GM12878 (cell line): ENCODE data around the gene URB1. TPM values are rescaled to one million over a fixed set of nuclear protein-coding genes. Genes with fewer than 3 reads are reported as not detected.

ENCODE experiments used
- ATAC-seq: fragments of 200-7000 bp; cut with Tn5 transposase; 3 replicates; pipeline ENCODE4 v1.9.1; 2020; ENCODE audit warnings: mild to moderate bottlenecking, moderate library complexity
- BruUV-seq: library from RNA; stranded (reverse); fragments of 400-500 nt; replicated peaks from 2 replicates; lab custom pipeline; 2021; lab: Mats Ljungman, UMichigan
- CTCF ChIA-PET: fragments of 300-600 bp; sonication (Branson Sonifier 250); formaldehyde crosslinking; extraction: SDS; loops from one replicate; lab custom pipeline; 2021; ENCODE audit warnings: inconsistent platforms; lab: Yijun Ruan, JAX
- POLR2A ChIA-PET: fragments of 350-600 bp; formaldehyde crosslinking; extraction: SDS; loops from one replicate; lab custom pipeline; 2021; ENCODE audit warnings: inconsistent platforms; lab: Charles Lee
- RAD21 ChIA-PET: fragments of 300-600 bp; sonication (Branson Sonifier 250); formaldehyde crosslinking; loops from one replicate; lab custom pipeline; 2023; ENCODE audit warnings: antibody characterized with exemption; ENCODE audit not compliant: unreplicated experiment; lab: Charles Lee
- SMC1A ChIA-PET: fragments of 300-600 bp; sonication (Branson Sonifier 250); formaldehyde crosslinking; loops from one replicate; lab custom pipeline; 2023; ENCODE audit not compliant: unreplicated experiment, uncharacterized antibody; lab: Charles Lee
- DNase-seq: peaks from one replicate; pipeline ENCODE4 v3.0.0-alpha.2; 2011; ENCODE audit warnings: low read depth, low spot score
- FAIRE-seq: peaks from 3 replicates; lab custom pipeline; 2011; peaks lifted over from hg19 to GRCh38; lab: Jason Lieb, UNC
- H2AFZ ChIP-seq: 2 replicates; pipeline ENCODE4 v1.6.0; 2011; ENCODE audit warnings: low read depth, low read length, control low read depth; ENCODE audit not compliant: control insufficient read depth
- H3K27ac ChIP-seq: 2 replicates; pipeline ENCODE4 v1.5.1; 2011; ENCODE audit warnings: control low read depth; ENCODE audit not compliant: control insufficient read depth, insufficient read depth
- H3K27me3 ChIP-seq, 2 experiments: replicated peaks in 1 of 2; 2 replicates each; pipeline versions ENCODE4 v1.6.0 to v1.6.1; 2011; ENCODE audit warnings: low read length in 1 of 2; ENCODE audit not compliant: control insufficient read depth in 2 of 2, insufficient read depth in 2 of 2
- H3K36me3 ChIP-seq, 2 experiments: 2 replicates each; pipeline ENCODE4 v1.5.1; 2011; ENCODE audit warnings: low read length in 1 of 2; ENCODE audit not compliant: control insufficient read depth in 2 of 2, insufficient read depth in 2 of 2
- H3K4me1 ChIP-seq: 2 replicates; pipeline ENCODE4 v1.6.1; 2011; ENCODE audit warnings: mild to moderate bottlenecking, low read length, moderate library complexity, mixed read lengths; ENCODE audit not compliant: control insufficient read depth, insufficient read depth
- H3K4me2 ChIP-seq: 2 replicates; pipeline ENCODE4 v1.6.0; 2011; ENCODE audit warnings: control low read depth; ENCODE audit not compliant: control insufficient read depth, insufficient read depth
- H3K4me3 ChIP-seq: fragments of 200-600 bp; sonication (generic); 2 replicates; pipeline ENCODE4 v1.5.1; 2016
- H3K79me2 ChIP-seq: 2 replicates; pipeline ENCODE4 v1.6.0; 2011; ENCODE audit warnings: low read length; ENCODE audit not compliant: control insufficient read depth, insufficient read depth
- H3K9ac ChIP-seq: 2 replicates; pipeline ENCODE4 v1.8.0; 2011; ENCODE audit warnings: low read length, control low read depth, mixed read lengths; ENCODE audit not compliant: control insufficient read depth, insufficient read depth
- H3K9me3 ChIP-seq: replicated peaks from 3 replicates; pipeline ENCODE4 v1.5.1; 2011; ENCODE audit warnings: mild to moderate bottlenecking, low read length; ENCODE audit not compliant: control insufficient read depth, insufficient read depth
- H4K20me1 ChIP-seq: 2 replicates; pipeline ENCODE4 v1.6.0; 2011; ENCODE audit not compliant: control insufficient read depth, insufficient read depth
- CBFB ChIP-seq: IDR thresholded peaks from 2 replicates; pipeline ENCODE4 v1.6.1; 2016; ENCODE audit warnings: antibody characterized with exemption, low read depth
- CHD1 ChIP-seq: IDR thresholded peaks from 2 replicates; pipeline ENCODE4 v1.6.1; 2012; ENCODE audit warnings: low read depth, low read length, improper control_type of control experiment
- CHD4 ChIP-seq: fragments of 200-600 bp; sonication (generic); IDR thresholded peaks from 2 replicates; pipeline ENCODE4 v1.6.1; 2016; ENCODE audit warnings: mild to moderate bottlenecking
- FOS ChIP-seq: IDR thresholded peaks from 3 replicates; pipeline ENCODE4 v1.6.1; 2011; ENCODE audit warnings: borderline replicate concordance; ENCODE audit not compliant: insufficient read length; ENCODE audit errors: extremely low read depth
- JUNB ChIP-seq: IDR thresholded peaks from 2 replicates; pipeline ENCODE4 v1.6.1; 2016; ENCODE audit warnings: antibody characterized with exemption, mild to moderate bottlenecking
- JUND ChIP-seq: IDR thresholded peaks from 2 replicates; pipeline ENCODE4 v1.6.1; 2012; ENCODE audit warnings: low read depth, mild to moderate bottlenecking, low read length, improper control_type of control experiment, moderate library complexity
- KDM1A ChIP-seq: fragments of 200-600 bp; sonication (generic); IDR thresholded peaks from 2 replicates; pipeline ENCODE4 v1.6.1; 2016; ENCODE audit warnings: borderline replicate concordance
- KLF5 ChIP-seq: fragments of 450-650 bp; IDR thresholded peaks from 2 replicates; pipeline ENCODE4 v1.6.1; 2014; ENCODE audit warnings: mild to moderate bottlenecking; ENCODE audit not compliant: partially characterized antibody
- MTA2 ChIP-seq: fragments of 450-650 bp; IDR thresholded peaks from 2 replicates; pipeline ENCODE4 v1.6.1; 2016; ENCODE audit warnings: low read depth, mild to moderate bottlenecking, moderate library complexity
- PRDM15 ChIP-seq: fragments of 450-650 bp; formaldehyde crosslinking; IDR thresholded peaks from 2 replicates; pipeline ENCODE4 v1.4.0; 2020; ENCODE audit warnings: mild to moderate bottlenecking, moderate library complexity
- SREBF1 ChIP-seq: IDR thresholded peaks from 2 replicates; pipeline ENCODE4 v1.6.1; 2012; ENCODE audit warnings: mild to moderate bottlenecking, low read length
- TAF1 ChIP-seq: IDR thresholded peaks from 2 replicates; pipeline ENCODE4 v1.6.1; 2011; ENCODE audit warnings: mild to moderate bottlenecking, low read depth, low read length, borderline replicate concordance
- TARDBP ChIP-seq: IDR thresholded peaks from 2 replicates; pipeline ENCODE4 v1.6.1; 2016; ENCODE audit warnings: borderline replicate concordance
- TCF7 ChIP-seq: IDR thresholded peaks from 2 replicates; pipeline ENCODE4 v1.6.1; 2014; ENCODE audit warnings: antibody characterized with exemption, borderline replicate concordance
- WRNIP1 ChIP-seq: IDR thresholded peaks from 2 replicates; pipeline ENCODE4 v1.6.1; 2011; ENCODE audit warnings: low read depth, low read length, improper control_type of control experiment, borderline replicate concordance
- ZBED1 ChIP-seq: IDR thresholded peaks from 2 replicates; pipeline ENCODE4 v1.6.1; 2016; ENCODE audit warnings: borderline replicate concordance
- ZNF274 ChIP-seq: IDR thresholded peaks from one replicate; pipeline ENCODE4 v1.8.0; 2011; ENCODE audit not compliant: insufficient read length, insufficient read depth
- ZNF384 ChIP-seq: IDR thresholded peaks from 2 replicates; pipeline ENCODE4 v1.6.1; 2012; ENCODE audit warnings: low read depth, mild to moderate bottlenecking, low read length, improper control_type of control experiment, borderline replicate concordance
- WGBS: methylation state at CpG from one replicate; pipeline ENCODE4 v1.1.6; 2016; ENCODE audit warnings: low lambda C conversion rate; ENCODE audit not compliant: insufficient replicate concordance, insufficient coverage; ENCODE audit errors: missing lambda C conversion rate; 5-methylcytosine and 5-hydroxymethylcytosine counted together
- in situ Hi-C: fragments of 300-500 bp; cut with MboI; formaldehyde crosslinking; loops from 9 replicates; pipeline ENCODE4 v1.14.3; 2018; ENCODE audit warnings: mixed read lengths
- intact Hi-C: fragments of 100-400 bp; cut with micrococcal nuclease; formaldehyde crosslinking; loops from one replicate; pipeline ENCODE4 v1.14.2; 2022; ENCODE audit not compliant: unreplicated experiment
- polyA plus RNA-seq, 11 experiments: library from polyadenylated mRNA; depleted of rRNA in 4 of 11; unstranded in 6 of 11; stranded (reverse) in 5 of 11; fragments of >200 nt; fragmentation: Nextera tagmentation in 4 of 11; fragmentation: Illumina TruSeq in 1 of 11; extraction: Ambion mirVana in 4 of 11; extraction: Trizol in 1 of 11; gene quantifications; 1 replicate in 1 of 11; 2 replicates in 10 of 11; pipeline versions ENCODE4 v1.2.1 to v1.2.3, GENCODE V29; 2011 to 2016; ENCODE audit warnings: inconsistent platforms in 2 of 11, missing spikeins in 2 of 11, low read depth in 1 of 11
- total RNA-seq, 4 experiments: library from RNA; depleted of rRNA in 3 of 4; stranded (reverse); fragments of >200 nt in 3 of 4; fragmentation: Illumina TruSeq in 1 of 4; extraction: Trizol in 1 of 4; gene quantifications; 2 replicates each; pipeline versions ENCODE4 v1.2.1 to v1.2.3, GENCODE V29; 2013 to 2021

The URB1 gene
- total and polyA plus RNA-seq, 10 of the 15 experiments (the other 5 are each of a cell fraction or from before 2014, with no cell fraction given): 0.56 to 23.2 (median 8.9) TPM

- H3K9ac ChIP-seq: no peak overlapping the region
- no peak overlapping the region for H2AFZ ChIP-seq
- ChIA-PET SMC1A (no interaction called here), RAD21 (no interaction called here), CTCF (no interaction called here), POLR2A (no interaction called here)
- no peak for DNase-seq
- H3K79me2 ChIP-seq: no peaks in the 10 kb centered on the region
- H3K36me3 ChIP-seq: peaks cover 0 to 6% of the 10 kb centered on the region in 2 experiments; a peak in 2 of 4 replicates
- ATAC-seq: no peak
- H3K9me3 ChIP-seq: no peaks in the 10 kb centered on the region
- WGBS: 95% methylated on average over 6 of the region's 6 CpGs
- FAIRE-seq: no peak
- H3K4me1 ChIP-seq: no peaks in the 10 kb centered on the region
- intact Hi-C loops: no loop called here
- BruUV-seq: no TSS peak
- H3K27ac ChIP-seq: no peak overlapping the region
- H3K4me2 ChIP-seq: no peak overlapping the region
- no peak overlapping the region for H3K4me3 ChIP-seq
- H3K27me3 ChIP-seq: no peaks in the 10 kb centered on the region
- no peak for TF ChIP-seq MTA2
- TF ChIP-seq TAF1: no peak
- in situ Hi-C loops: no loop called here
- H4K20me1 ChIP-seq: no peaks in the 10 kb centered on the region
These were observed 90.3 kb downstream of the URB1 start for GRCh38 chr21:32302560-32302959.

GRCh38 chr21:32301596-32301995 lies 91.2 kb downstream of the URB1 start:
- no peaks in the 10 kb centered on the region for H3K27me3 ChIP-seq
- no peak overlapping the region for H3K4me3 ChIP-seq
- no peak overlapping the region for H2AFZ ChIP-seq
- WGBS: 95% methylated on average over 2 of the region's 2 CpGs
- no peak overlapping the region for H3K4me2 ChIP-seq
- intact Hi-C loops: no loop called here
- CTCF ChIA-PET: no interaction called here
- POLR2A ChIA-PET: no interaction called here
- no peaks in the 10 kb centered on the region for H4K20me1 ChIP-seq
- DNase-seq: no peak
- H3K27ac ChIP-seq: no peak overlapping the region
- BruUV-seq: no TSS peak
- peaks cover 0 to 3% of the 10 kb centered on the region in 2 experiments; a peak in 2 of 4 replicates for H3K36me3 ChIP-seq
- no peak overlapping the region for H3K9ac ChIP-seq
- RAD21 ChIA-PET: no interaction called here
- SMC1A ChIA-PET: no interaction called here
- no peak for ATAC-seq
- no peaks in the 10 kb centered on the region for H3K79me2 ChIP-seq
- no peaks in the 10 kb centered on the region for H3K4me1 ChIP-seq
- no peaks in the 10 kb centered on the region for H3K9me3 ChIP-seq
- in situ Hi-C loops: no loop called here
- FAIRE-seq: no peak
- TF ChIP-seq ZBED1 (no peak), TCF7 (no peak), FOS (no peak), KDM1A (no peak), CHD1 (no peak), PRDM15 (no peak), CHD4 (no peak), WRNIP1 (no peak), KLF5 (no peak), ZNF384 (no peak), ZNF274 (no peak), TARDBP (no peak), CBFB (no peak), JUND (no peak), SREBF1 (no peak), JUNB (no peak)
